ENCODE data around the gene FTL. TPM values are rescaled to one million over a fixed set of nuclear protein-coding genes. Genes with fewer than 3 reads are reported as not detected.

Gene FTL
- polyA plus RNA-seq, 2 of the 4 experiments (the other 2 are of a cell fraction): 4,743 to 13,930 TPM

GRCh38 chr19:49014123-49014869 is 49.2 kb downstream of the FTL start:
- H3K27ac ChIP-seq: no peak overlapping the region
- no peak for TF ChIP-seq MYC (IDR thresholded peaks at IDR 0.05; ENCODE audit: borderline replicate concordance, low read length)
- no peak for TF ChIP-seq BHLHE40 (IDR thresholded peaks at IDR 0.05; ENCODE audit: low read depth, low read length)
- TF ChIP-seq HOXA7 (CRISPR knock-in tag; IDR thresholded peaks at IDR 0.05): no peak
- TF ChIP-seq KDM1A (IDR thresholded peaks at IDR 0.05; ENCODE audit: low read depth): no peak
- TF ChIP-seq MAX (IDR thresholded peaks at IDR 0.05): no peak
- TF ChIP-seq CEBPB (IDR thresholded peaks at IDR 0.05): no peak
- no peak for TF ChIP-seq GATA3 (IDR thresholded peaks at IDR 0.05; ENCODE audit: borderline replicate concordance)
- no peak for TF ChIP-seq EP300 (IDR thresholded peaks at IDR 0.05)
- TF ChIP-seq KDM5A (IDR thresholded peaks at IDR 0.05): no peak
- no peak for TF ChIP-seq ZC3H11A (IDR thresholded peaks at IDR 0.05)
- no peak for TF ChIP-seq ZFP36 (IDR thresholded peaks at IDR 0.05; ENCODE audit: borderline replicate concordance, partially characterized antibody)
- TF ChIP-seq EHMT2 (IDR thresholded peaks at IDR 0.05; ENCODE audit: low read depth): no peak
- DNase-seq (ENCODE audit: low read depth in 1 of 2, low spot score in 1 of 2): no peak
- POLR2A ChIA-PET: no interaction called here
- no peak overlapping the region for H3K4me3 ChIP-seq
- H3K4me1 ChIP-seq: peaks cover 10% of the 10 kb centered on the region; the same call in 2 of the 3 replicates
- CTCF ChIA-PET: interaction anchor here (1.2 to 21.8 kb wide), 8 partner anchors 10 to 74 kb away, joined by 3 to 408 read pairs (median 4); partner anchors contain the start of genes GYS1 and RUVBL2
- no peak overlapping the region for H3K4me2 ChIP-seq
- FAIRE-seq: no peak
- ATAC-seq: no peak
- no peaks in the 10 kb centered on the region for H3K9me3 ChIP-seq
- WGBS (ENCODE audit: missing lambda C conversion rate): 92% methylated on average over 32 of the region's 32 CpGs

GRCh38 chr19:49014870-49015255 is 49.8 kb downstream of the FTL start:
- Histone ChIP-seq H3K4me3 (no peak overlapping the region), H3K4me2 (no peak overlapping the region), H3K9me3 (no peaks in the 10 kb centered on the region), H3K27ac (no peak overlapping the region), H3K4me1 (peaks cover 14% of the 10 kb centered on the region; the same call in 2 of the 3 replicates)
- DNase-seq (ENCODE audit: low read depth in 1 of 2, low spot score in 1 of 2) (no peak), ATAC-seq (no peak), FAIRE-seq (no peak)
- ChIA-PET CTCF (interaction anchor here (1.5 to 21.8 kb wide), 4 partner anchors 19 to 60 kb away, joined by 3 to 408 read pairs (median 8); partner anchors contain the start of genes GYS1 and RUVBL2), POLR2A (no interaction called here)
- no peak for TF ChIP-seq FOSL2 (IDR thresholded peaks at IDR 0.05)
- no peak for TF ChIP-seq FOSL2 (CRISPR knock-in tag; IDR thresholded peaks at IDR 0.05)
- TF ChIP-seq JUN (IDR thresholded peaks at IDR 0.05): no peak
- TF ChIP-seq RARB (CRISPR knock-in tag; IDR thresholded peaks at IDR 0.05): no peak
- no peak for TF ChIP-seq CEBPB (IDR thresholded peaks at IDR 0.05)
- no peak for TF ChIP-seq EP300 (IDR thresholded peaks at IDR 0.05)
- TF ChIP-seq TP53 (CRISPR knock-in tag; IDR thresholded peaks at IDR 0.05): no peak
- TF ChIP-seq SMC3 (IDR thresholded peaks at IDR 0.05): no peak
- no peak for TF ChIP-seq FOXS1 (CRISPR knock-in tag; IDR thresholded peaks at IDR 0.05)
- no peak for TF ChIP-seq ELK1 (IDR thresholded peaks at IDR 0.05; ENCODE audit: low read depth, low read length)
- TF ChIP-seq HOXB5 (CRISPR knock-in tag; IDR thresholded peaks at IDR 0.05): no peak
- 88% methylated on average over 18 of the region's 18 CpGs for WGBS (ENCODE audit: missing lambda C conversion rate)

GRCh38 chr19:49016067-49016839 is 51.1 kb downstream of the FTL start:
- CTCF ChIA-PET: interaction anchor here (1.5 to 21.8 kb wide), 3 partner anchors 10 to 40 kb away, joined by 6 to 408 read pairs (median 8); partner anchors contain the start of genes GYS1 and RUVBL2
- WGBS (ENCODE audit: missing lambda C conversion rate): 95% methylated on average over 23 of the region's 29 CpGs

More at GRCh38 chr19:49016067-49016839, 51.1 kb downstream of the FTL start:
- no peak for DNase-seq (ENCODE audit: low read depth in 1 of 2, low spot score in 1 of 2)
- FAIRE-seq: no peak
- Histone ChIP-seq H3K4me2 (no peak overlapping the region), H3K4me1 (peaks cover 14% of the 10 kb centered on the region; the same call in 2 of the 3 replicates), H3K4me3 (no peak overlapping the region), H3K27ac (no peak overlapping the region), H3K9me3 (no peaks in the 10 kb centered on the region)
- POLR2A ChIA-PET: no interaction called here
- ATAC-seq: no peak
- TF ChIP-seq KDM1A (IDR thresholded peaks at IDR 0.05; ENCODE audit: low read depth) (no peak), SREBF2 (IDR thresholded peaks at IDR 0.05) (no peak), E2F6 (IDR thresholded peaks at IDR 0.05; ENCODE audit: borderline replicate concordance, low read depth) (no peak), RAD21 (conservative IDR thresholded peaks at IDR 0.05 in 1 of 2, IDR thresholded peaks at IDR 0.05 in 1 of 2) (no peak), FOSB (CRISPR knock-in tag; IDR thresholded peaks at IDR 0.05) (no peak), ZC3H11A (IDR thresholded peaks at IDR 0.05) (no peak), RARB (CRISPR knock-in tag; IDR thresholded peaks at IDR 0.05) (no peak), TFCP2L1 (CRISPR knock-in tag; IDR thresholded peaks at IDR 0.05) (no peak), RFX5 (IDR thresholded peaks at IDR 0.05) (no peak), EHMT2 (IDR thresholded peaks at IDR 0.05; ENCODE audit: low read depth) (no peak), HOXB5 (CRISPR knock-in tag; IDR thresholded peaks at IDR 0.05) (no peak), POLR2A (IDR thresholded peaks at IDR 0.05; ENCODE audit: low read length) (no peak), CHD4 (IDR thresholded peaks at IDR 0.05; ENCODE audit: borderline replicate concordance) (no peak)
